Stomach (tissue), 4 donors: Measurements from ENCODE around the gene PRUNE1.

Source experiments
- POLR2A ChIP-seq, 4 donors: fragments of 450-650 bp; IDR thresholded peaks; one replicate each; pipeline ENCODE4 v1.6.1; 2016; ENCODE audit warnings: antibody characterized with exemption in 4 of 4, control low read depth in 2 of 4, mild to moderate bottlenecking in 1 of 4, moderate library complexity in 1 of 4
- POLR2AphosphoS5 ChIP-seq, 3 donors: sonication (generic); formaldehyde crosslinking; IDR thresholded peaks; one replicate each; pipeline ENCODE4 v1.6.1; 2016; ENCODE audit warnings: antibody characterized with exemption in 3 of 3
- TF ChIP-seq, protein P1 (sequence below), 7 experiments: fragments of 450-650 bp in 4 of 7; fragments of 200-600 bp in 3 of 7; sonication (generic) in 3 of 7; IDR thresholded peaks; one replicate each; pipeline ENCODE4 v1.5.1; 2016 to 2019; ENCODE audit warnings: antibody characterized with exemption in 7 of 7, control low read depth in 2 of 7, mild to moderate bottlenecking in 1 of 7

GRCh38 chr1:150973836-150974579 is 34.2 kb upstream of the PRUNE1 start:
- TF ChIP-seq, protein P1, sequence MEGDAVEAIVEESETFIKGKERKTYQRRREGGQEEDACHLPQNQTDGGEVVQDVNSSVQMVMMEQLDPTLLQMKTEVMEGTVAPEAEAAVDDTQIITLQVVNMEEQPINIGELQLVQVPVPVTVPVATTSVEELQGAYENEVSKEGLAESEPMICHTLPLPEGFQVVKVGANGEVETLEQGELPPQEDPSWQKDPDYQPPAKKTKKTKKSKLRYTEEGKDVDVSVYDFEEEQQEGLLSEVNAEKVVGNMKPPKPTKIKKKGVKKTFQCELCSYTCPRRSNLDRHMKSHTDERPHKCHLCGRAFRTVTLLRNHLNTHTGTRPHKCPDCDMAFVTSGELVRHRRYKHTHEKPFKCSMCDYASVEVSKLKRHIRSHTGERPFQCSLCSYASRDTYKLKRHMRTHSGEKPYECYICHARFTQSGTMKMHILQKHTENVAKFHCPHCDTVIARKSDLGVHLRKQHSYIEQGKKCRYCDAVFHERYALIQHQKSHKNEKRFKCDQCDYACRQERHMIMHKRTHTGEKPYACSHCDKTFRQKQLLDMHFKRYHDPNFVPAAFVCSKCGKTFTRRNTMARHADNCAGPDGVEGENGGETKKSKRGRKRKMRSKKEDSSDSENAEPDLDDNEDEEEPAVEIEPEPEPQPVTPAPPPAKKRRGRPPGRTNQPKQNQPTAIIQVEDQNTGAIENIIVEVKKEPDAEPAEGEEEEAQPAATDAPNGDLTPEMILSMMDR (IDR thresholded peaks at IDR 0.05), result no peak
- TF ChIP-seq POLR2A (IDR thresholded peaks at IDR 0.05) (no peak), POLR2AphosphoS5 (IDR thresholded peaks at IDR 0.05) (no peak)
